HG02938 (cell line): Measurements from ENCODE around the gene ANTXR2.
"Not testable (repeated sequence)": the region's sequence is repeated elsewhere in the genome, so short reads cannot be mapped to it uniquely, and the experiment has no call there.

Experiments
- ATAC-seq: cut with Tn5 transposase; IDR thresholded peaks from one replicate; pipeline ENCODE4 v1.9.1; 2021; ENCODE audit warnings: mild to moderate bottlenecking, moderate library complexity; ENCODE audit not compliant: unreplicated experiment

The ANTXR2 gene

GRCh38 chr4:80072744-80073472, at the start of gene ANTXR2:
TSS of gene ANTXR2 (minus strand) at chr4:80073229. CDS start at chr4:80072560, 669 bp downstream.
- ATAC-seq: peak; percentile 50

- ATAC-seq: not testable (repeated sequence)
Observed at GRCh38 chr4:80121815-80122214, 48.8 kb upstream of the ANTXR2 start.

GRCh38 chr4:80119620-80120019, 46.6 kb upstream of the ANTXR2 start:
- not testable (repeated sequence) for ATAC-seq

- ATAC-seq: no peak
Observed at GRCh38 chr4:80116516-80116915, 43.5 kb upstream of the ANTXR2 start.

- ATAC-seq: no peak
Observed at GRCh38 chr4:80115368-80116181, 42.5 kb upstream of the ANTXR2 start.

GRCh38 chr4:80114732-80115265, 41.8 kb upstream of the ANTXR2 start:
- ATAC-seq: no peak

GRCh38 chr4:80113615-80114014, 40.6 kb upstream of the ANTXR2 start:
- ATAC-seq: no peak

GRCh38 chr4:80112236-80112635, 39.2 kb upstream of the ANTXR2 start:
- ATAC-seq: no peak

GRCh38 chr4:80111276-80111675, 38.2 kb upstream of the ANTXR2 start:
- no peak for ATAC-seq

- ATAC-seq: no peak
Observed at GRCh38 chr4:80107374-80107773, 34.3 kb upstream of the ANTXR2 start.

- ATAC-seq: no peak
Observed at GRCh38 chr4:80104927-80105326, 31.9 kb upstream of the ANTXR2 start.

- no peak for ATAC-seq
Observed at GRCh38 chr4:80103629-80104028, 30.6 kb upstream of the ANTXR2 start.

GRCh38 chr4:80101792-80102116, 28.7 kb upstream of the ANTXR2 start:
- no peak for ATAC-seq

- no peak for ATAC-seq
Observed at GRCh38 chr4:80101071-80101791, 28.2 kb upstream of the ANTXR2 start.

- ATAC-seq: no peak
Observed at GRCh38 chr4:80099671-80100070, 26.6 kb upstream of the ANTXR2 start.

GRCh38 chr4:80098635-80099034, 25.6 kb upstream of the ANTXR2 start:
- no peak for ATAC-seq

GRCh38 chr4:80097400-80098177, 24.6 kb upstream of the ANTXR2 start:
- ATAC-seq: no peak

GRCh38 chr4:80096175-80096850, 23.3 kb upstream of the ANTXR2 start:
- no peak for ATAC-seq

GRCh38 chr4:80094191-80094590, 21.2 kb upstream of the ANTXR2 start:
- no peak for ATAC-seq

- no peak for ATAC-seq
Observed at GRCh38 chr4:80093563-80093962, 20.5 kb upstream of the ANTXR2 start.
